HEK293 (cell line): ENCODE results near the gene STRIP1.

Source experiments
- CTCF ChIA-PET: fragments of 350-600 bp; formaldehyde crosslinking; extraction: SDS; loops from one replicate; lab custom pipeline; 2021; ENCODE audit warnings: antibody characterized with exemption; lab: Yijun Ruan, JAX
- POLR2A ChIA-PET: fragments of 300-600 bp; formaldehyde crosslinking; extraction: SDS; loops from one replicate; lab custom pipeline; 2020; ENCODE audit warnings: antibody characterized with exemption, inconsistent platforms; lab: Yijun Ruan, JAX
- H3K27ac ChIP-seq: fragments of 200-500 bp; sonication (Bioruptor generic); 2 replicates; pipeline ENCODE4 v1.5.1; 2014; ENCODE audit warnings: low read depth, low read length, control low read depth, inconsistent platforms; ENCODE audit errors: extremely low read depth
- H3K36me3 ChIP-seq, 2 experiments: fragments of 200-500 bp in 1 of 2; sonication (Bioruptor generic) in 1 of 2; 1 replicate in 1 of 2; 2 replicates in 1 of 2; pipeline ENCODE4 v1.5.1; 2014 to 2017; ENCODE audit warnings: inconsistent platforms in 2 of 2, low read length in 2 of 2; ENCODE audit not compliant: control insufficient read depth in 2 of 2, insufficient read depth in 1 of 2
- H3K4me1 ChIP-seq: fragments of 200-500 bp; sonication (Bioruptor generic); 2 replicates; pipeline ENCODE4 v1.5.1; 2014; ENCODE audit warnings: mild to moderate bottlenecking, low read length, inconsistent platforms; ENCODE audit not compliant: control insufficient read depth, insufficient read depth
- H3K4me3 ChIP-seq: 2 replicates; pipeline ENCODE4 v1.5.1; 2011; ENCODE audit warnings: low read depth, mild to moderate bottlenecking, control low read depth, low read length, moderate library complexity
- H3K9me3 ChIP-seq: fragments of 200-500 bp; sonication (Bioruptor generic); 2 replicates; pipeline ENCODE4 v1.5.1; 2014; ENCODE audit warnings: low read depth, low read length, inconsistent platforms; ENCODE audit not compliant: control insufficient read depth, insufficient read depth
- HOXA7 ChIP-seq: sonication (generic); formaldehyde crosslinking; IDR thresholded peaks from 2 replicates; pipeline ENCODE4 v1.8.1; 2022; ENCODE audit warnings: missing genetic modification reagents, borderline replicate concordance
- MEIS1 ChIP-seq: sonication (generic); formaldehyde crosslinking; IDR thresholded peaks from 2 replicates; pipeline ENCODE4 v1.8.1; 2022; ENCODE audit warnings: missing genetic modification reagents, mild to moderate bottlenecking, borderline replicate concordance
- MZF1 ChIP-seq: fragments of 450-650 bp; formaldehyde crosslinking; IDR thresholded peaks from 2 replicates; pipeline ENCODE4 v1.5.1; 2017; ENCODE audit warnings: missing biosample characterization, missing genetic modification characterization, borderline replicate concordance
- SCRT2 ChIP-seq: fragments of 450-650 bp; formaldehyde crosslinking; IDR thresholded peaks from 2 replicates; pipeline ENCODE4 v1.5.1; 2016; ENCODE audit warnings: missing biosample characterization, missing genetic modification characterization
- TRIM28 ChIP-seq: IDR thresholded peaks from 2 replicates; pipeline ENCODE4 v1.6.1; 2011; ENCODE audit warnings: low read length, control low read depth, borderline replicate concordance
- ZBTB1 ChIP-seq: fragments of 450-650 bp; formaldehyde crosslinking; IDR thresholded peaks from 2 replicates; pipeline ENCODE4 v1.5.1; 2016; ENCODE audit warnings: missing biosample characterization, missing genetic modification characterization
- ZFP3 ChIP-seq: fragments of 450-650 bp; formaldehyde crosslinking; IDR thresholded peaks from 2 replicates; pipeline ENCODE4 v1.5.1; 2016; ENCODE audit warnings: low read depth, missing biosample characterization, missing genetic modification characterization
- ZNF148 ChIP-seq: fragments of 450-650 bp; formaldehyde crosslinking; IDR thresholded peaks from 2 replicates; pipeline ENCODE4 v1.5.0; 2017; ENCODE audit warnings: missing biosample characterization, missing genetic modification characterization, borderline replicate concordance
- ZNF19 ChIP-seq: fragments of 450-650 bp; formaldehyde crosslinking; IDR thresholded peaks from 2 replicates; pipeline ENCODE4; 2016; ENCODE audit warnings: missing biosample characterization, missing genetic modification characterization, low read depth
- ZNF214 ChIP-seq: fragments of 450-650 bp; formaldehyde crosslinking; IDR thresholded peaks from 2 replicates; pipeline ENCODE4 v1.5.1; 2017; ENCODE audit warnings: missing biosample characterization, mild to moderate bottlenecking, missing genetic modification characterization, borderline replicate concordance
- ZNF239 ChIP-seq: fragments of 450-650 bp; formaldehyde crosslinking; IDR thresholded peaks from 2 replicates; pipeline ENCODE4 v1.5.1; 2016; ENCODE audit warnings: missing biosample characterization, missing genetic modification characterization
- ZNF341 ChIP-seq: fragments of 450-650 bp; formaldehyde crosslinking; IDR thresholded peaks from 2 replicates; pipeline ENCODE4; 2016; ENCODE audit warnings: low read depth, missing biosample characterization, missing genetic modification characterization
- ZNF513 ChIP-seq: fragments of 450-650 bp; IDR thresholded peaks from 2 replicates; pipeline ENCODE4 v1.5.1; 2018; ENCODE audit warnings: missing biosample characterization, missing genetic modification characterization
- ZNF529 ChIP-seq: fragments of 450-650 bp; formaldehyde crosslinking; IDR thresholded peaks from 2 replicates; pipeline ENCODE4 v1.5.1; 2017; ENCODE audit warnings: missing genetic modification characterization, missing biosample characterization; ENCODE audit not compliant: insufficient replicate concordance
- ZNF580 ChIP-seq: fragments of 450-650 bp; formaldehyde crosslinking; IDR thresholded peaks from 2 replicates; pipeline ENCODE4 v1.5.1; 2016; ENCODE audit warnings: missing biosample characterization, missing genetic modification characterization
- ZNF654 ChIP-seq: fragments of 450-650 bp; formaldehyde crosslinking; IDR thresholded peaks from 2 replicates; pipeline ENCODE4 v1.5.1; 2016; ENCODE audit warnings: low read depth, missing biosample characterization, missing genetic modification characterization
- ZNF660 ChIP-seq: fragments of 450-650 bp; IDR thresholded peaks from 2 replicates; pipeline ENCODE4 v1.5.1; 2018; ENCODE audit warnings: missing biosample characterization, mild to moderate bottlenecking, missing genetic modification characterization

STRIP1 gene

GRCh38 chr1:110019770-110020169, 14.7 kb upstream of the STRIP1 start (continued):
- no peak for TF ChIP-seq ZNF513
- no peak for TF ChIP-seq ZNF19 (tag by site-specific recombination)
- TF ChIP-seq MEIS1 (CRISPR knock-in tag): no peak
- no peak for TF ChIP-seq TRIM28
- no peak for TF ChIP-seq HOXA7 (CRISPR knock-in tag)
- TF ChIP-seq ZNF148 (tag by site-specific recombination): no peak

- ChIA-PET CTCF (interaction anchor here (2.8 kb wide), 1 partner anchor 8 kb away, joined by 18 read pairs; no protein-coding TSS in a partner anchor), POLR2A (no interaction called here)
- H3K36me3 ChIP-seq: peaks cover 22 to 88% of the 10 kb centered on the region in 2 experiments
- TF ChIP-seq ZNF513: no peak
- no peak overlapping the region for H3K27ac ChIP-seq
- H3K4me1 ChIP-seq: no peaks in the 10 kb centered on the region
- H3K9me3 ChIP-seq: no peaks in the 10 kb centered on the region
- H3K4me3 ChIP-seq: no peak overlapping the region
Observed at GRCh38 chr1:110021285-110021684, 13.1 kb upstream of the STRIP1 start.

GRCh38 chr1:110024613-110025012, 9.8 kb upstream of the STRIP1 start:
- Histone ChIP-seq H3K9me3 (no peaks in the 10 kb centered on the region), H3K27ac (no peak overlapping the region), H3K36me3 (peaks cover 22 to 55% of the 10 kb centered on the region in 2 experiments), H3K4me3 (no peak overlapping the region), H3K4me1 (no peaks in the 10 kb centered on the region)
- ChIA-PET POLR2A (interaction anchor here (1.1 kb wide), 1 partner anchor 10 kb away, joined by 6 read pairs; the partner anchor contains the start of gene STRIP1), CTCF (interaction anchor here (0.6 to 0.7 kb wide), 2 partner anchors 52 to 394 kb away, joined by 3 read pairs; no protein-coding TSS in a partner anchor)
- TF ChIP-seq ZNF239: no peak
- no peak for TF ChIP-seq ZBTB1 (tag by site-specific recombination)
- TF ChIP-seq ZFP3 (tag by site-specific recombination): no peak
- no peak for TF ChIP-seq ZNF660 (tag by site-specific recombination)
- no peak for TF ChIP-seq SCRT2 (tag by site-specific recombination)
- TF ChIP-seq MZF1: no peak
- TF ChIP-seq ZNF654 (tag by site-specific recombination): no peak
- no peak for TF ChIP-seq TRIM28
- TF ChIP-seq ZNF214: no peak
- TF ChIP-seq ZNF529 (tag by site-specific recombination): no peak
- no peak for TF ChIP-seq ZNF341 (tag by site-specific recombination)
- TF ChIP-seq ZNF580 (tag by site-specific recombination): no peak
